Panc1 (cell line): ENCODE data around the gene HOXB5. TPM values are rescaled to one million over a fixed set of nuclear protein-coding genes. Genes with fewer than 3 reads are reported as not detected.

Experiments used
- ATAC-seq: fragments of 200-7000 bp; cut with Tn5 transposase; 2 replicates; pipeline ENCODE4 v1.9.1; 2020; ENCODE audit warnings: mild to moderate bottlenecking, moderate library complexity
- BruUV-seq: library from RNA; stranded (reverse); fragments of 400-500 nt; replicated peaks from 2 replicates; lab custom pipeline; 2021; lab: Mats Ljungman, UMichigan
- CTCF ChIA-PET: fragments of 300-600 bp; sonication (Branson Sonifier 250); formaldehyde crosslinking; loops from one replicate; lab custom pipeline; 2022; ENCODE audit warnings: antibody characterized with exemption; lab: Charles Lee
- POLR2A ChIA-PET: fragments of 300-600 bp; sonication (Branson Sonifier 250); formaldehyde crosslinking; loops from one replicate; lab custom pipeline; 2022; ENCODE audit warnings: antibody characterized with exemption; lab: Charles Lee
- DNase-seq: peaks from one replicate; pipeline ENCODE4 v3.0.0-alpha.2; 2010; ENCODE audit warnings: low read depth, low spot score
- H3K27ac ChIP-seq: 2 replicates; pipeline ENCODE4 v1.5.1; 2011; ENCODE audit warnings: mild to moderate bottlenecking, low read length, inconsistent platforms
- H3K27me3 ChIP-seq: fragments of 200-500 bp; sonication (Bioruptor generic); 2 replicates; pipeline ENCODE4 v1.6.0; 2014; ENCODE audit warnings: low read length, inconsistent platforms; ENCODE audit not compliant: control insufficient read depth, insufficient read depth
- H3K36me3 ChIP-seq: fragments of 200-500 bp; sonication (Bioruptor generic); 2 replicates; pipeline ENCODE4 v1.5.1; 2014; ENCODE audit warnings: inconsistent platforms, mild to moderate bottlenecking, low read length, moderate library complexity; ENCODE audit not compliant: control insufficient read depth, insufficient read depth
- H3K4me1 ChIP-seq: 2 replicates; pipeline ENCODE4 v1.5.1; 2011; ENCODE audit warnings: inconsistent platforms, mild to moderate bottlenecking, low read length, moderate library complexity; ENCODE audit not compliant: control insufficient read depth, insufficient read depth
- H3K4me3 ChIP-seq, 2 experiments: 2 replicates each; pipeline ENCODE4 v1.5.1; 2011 to 2012; ENCODE audit warnings: low read depth in 2 of 2, low read length in 2 of 2, mild to moderate bottlenecking in 2 of 2, inconsistent platforms in 1 of 2, moderate library complexity in 1 of 2
- H3K9me3 ChIP-seq: fragments of 200-500 bp; sonication (Bioruptor generic); 2 replicates; pipeline ENCODE4 v1.5.1; 2014; ENCODE audit warnings: low read depth, mild to moderate bottlenecking, inconsistent platforms, low read length, moderate library complexity; ENCODE audit not compliant: control insufficient read depth, insufficient read depth
- CTCF ChIP-seq: fragments of 450-650 bp; IDR thresholded peaks from 2 replicates; pipeline ENCODE4 v1.5.1; 2017; ENCODE audit warnings: mild to moderate bottlenecking
- POLR2AphosphoS5 ChIP-seq: IDR thresholded peaks from 2 replicates; pipeline ENCODE4 v1.6.1; 2012; ENCODE audit warnings: mild to moderate bottlenecking, low read depth, low read length, moderate library complexity
- REST ChIP-seq, 2 experiments: IDR thresholded peaks; 2 replicates each; pipeline ENCODE4 v1.6.1; 2011 to 2012; ENCODE audit warnings: low read depth in 2 of 2, control low read depth in 1 of 2, low read length in 1 of 2, mild to moderate bottlenecking in 1 of 2, moderate library complexity in 1 of 2; ENCODE audit not compliant: insufficient read depth in 1 of 2
- SIN3A ChIP-seq: IDR thresholded peaks from 2 replicates; pipeline ENCODE4 v1.6.1; 2012; ENCODE audit warnings: low read depth, mild to moderate bottlenecking, low read length, moderate library complexity, borderline replicate concordance; ENCODE audit not compliant: insufficient read depth
- TCF7L2 ChIP-seq: IDR thresholded peaks from 2 replicates; pipeline ENCODE4 v1.6.1; 2011; ENCODE audit warnings: mild to moderate bottlenecking, low read depth, low read length, inconsistent platforms
- in situ Hi-C: cut with HindIII; loops from 2 replicates; pipeline ENCODE4 v1.10.0; 2016; ENCODE audit warnings: low sequenced_read_pairs, low pct_unique_long_range_greater_than_20kb
- intact Hi-C: fragments of 100-400 bp; cut with micrococcal nuclease; formaldehyde crosslinking; loops from one replicate; pipeline ENCODE4 v1.10.0; 2022; ENCODE audit not compliant: unreplicated experiment
- total RNA-seq: library from RNA; stranded (reverse); gene quantifications from one replicate; pipeline ENCODE4 v1.2.1, GENCODE V29; 2021; ENCODE audit not compliant: unreplicated experiment

The HOXB5 gene
- total RNA-seq, 1 experiment from 2014 or later: 67.2 TPM

GRCh38 chr17:48612456-48612853 is 18.9 kb upstream of the HOXB5 start:
- H3K4me3 ChIP-seq: peak overlapping the region; percentile 68 to 71
- peak overlapping the region; percentile 99 for H3K27ac ChIP-seq
- peaks cover under 1% of the 10 kb centered on the region for H3K36me3 ChIP-seq
- intact Hi-C loops: loop anchor here (10.0 kb wide), 1 partner anchor 588 kb away; no protein-coding TSS in a partner anchor
- CTCF ChIA-PET: interaction anchor here (0.6 to 1.3 kb wide), 2 partner anchors 19 to 33 kb away, joined by 3 to 5 read pairs; partner anchors contain the start of gene HOXB5
- in situ Hi-C loops: no loop called here
- H3K4me1 ChIP-seq: peaks cover 49% of the 10 kb centered on the region
- no peaks in the 10 kb centered on the region for H3K9me3 ChIP-seq
- ATAC-seq (no peak), DNase-seq (no peak)
- H3K27me3 ChIP-seq: no peaks in the 10 kb centered on the region
- no peak; the same call in 1 of the 2 replicates for TF ChIP-seq SIN3A
- TF ChIP-seq POLR2AphosphoS5: no peak
- no peak for TF ChIP-seq CTCF
- no peak for TF ChIP-seq TCF7L2
- TF ChIP-seq REST (IDR thresholded peaks at IDR 0.05; ENCODE audit: insufficient read depth in 1 of 2, low read depth in 2 of 2, low read length in 1 of 2): no peak
- BruUV-seq: no TSS peak
- POLR2A ChIA-PET: interaction anchor here (0.6 to 1.1 kb wide), 4 partner anchors 11 to 52 kb away, joined by 3 to 4 read pairs (median 4); no protein-coding TSS in a partner anchor

- peak overlapping the region; percentile 68 to 71 for H3K4me3 ChIP-seq
- in situ Hi-C loops (no loop called here), intact Hi-C loops (loop anchor here (10.0 kb wide), 1 partner anchor 587 kb away; no protein-coding TSS in a partner anchor)
- no peaks in the 10 kb centered on the region for H3K27me3 ChIP-seq
- peaks cover 2% of the 10 kb centered on the region for H3K36me3 ChIP-seq
- no TSS peak for BruUV-seq
- CTCF ChIA-PET: no interaction called here
- POLR2A ChIA-PET: interaction anchor here (1.1 kb wide), 1 partner anchor 22 kb away, joined by 3 read pairs; no protein-coding TSS in a partner anchor
- TF ChIP-seq TCF7L2 (no peak), POLR2AphosphoS5 (peak; percentile 98), SIN3A (peak; percentile 90), CTCF (no peak)
- DNase-seq (no peak), ATAC-seq (peak; percentile 56)
- H3K9me3 ChIP-seq: no peaks in the 10 kb centered on the region
- H3K27ac ChIP-seq: peak overlapping the region; percentile 99
- peaks cover 52% of the 10 kb centered on the region for H3K4me1 ChIP-seq
Measured at GRCh38 chr17:48611681-48612455, 18.3 kb upstream of the HOXB5 start.
